Fibroblast of lung (primary cell): ENCODE data around the gene NOL11. TPM values are rescaled to one million over a fixed set of nuclear protein-coding genes. Genes with fewer than 3 reads are reported as not detected.

ENCODE experiments used
- DNase-seq, 2 donors: peaks; one replicate each; pipeline versions ENCODE4 v3.0.0 to v3.0.0-alpha.2; 2010; ENCODE audit warnings: low read depth in 2 of 2
- H2AFZ ChIP-seq: 2 replicates; pipeline ENCODE4 v1.5.1; 2012; ENCODE audit warnings: low read length, control low read depth, inconsistent platforms
- H3K27ac ChIP-seq: 2 replicates; pipeline ENCODE4 v1.5.1; 2011; ENCODE audit warnings: low read length, control low read depth; ENCODE audit not compliant: insufficient read depth
- H3K27me3 ChIP-seq: 2 replicates; pipeline ENCODE4 v1.5.1; 2011; ENCODE audit warnings: mild to moderate bottlenecking, low read length; ENCODE audit not compliant: control insufficient read depth, insufficient read depth
- H3K36me3 ChIP-seq: 2 replicates; pipeline ENCODE4 v1.5.1; 2011; ENCODE audit warnings: low read length; ENCODE audit not compliant: control insufficient read depth, insufficient read depth
- H3K4me1 ChIP-seq: 2 replicates; pipeline ENCODE4 v1.5.1; 2011; ENCODE audit warnings: low read length; ENCODE audit not compliant: control insufficient read depth, insufficient read depth; ENCODE audit errors: extremely low read depth
- H3K4me2 ChIP-seq: 2 replicates; pipeline ENCODE4 v1.5.1; 2011; ENCODE audit warnings: low read length, control low read depth; ENCODE audit not compliant: insufficient read depth; ENCODE audit errors: extremely low read depth
- H3K4me3 ChIP-seq, 4 experiments: fragments of 200-600 bp in 1 of 4; sonication (generic) in 1 of 4; replicated peaks in 1 of 4; 2 replicates each; pipeline ENCODE4 v1.5.1; 2011 to 2016; ENCODE audit warnings: low read length in 4 of 4, low read depth in 3 of 4, mild to moderate bottlenecking in 3 of 4, control low read depth in 2 of 4, inconsistent platforms in 1 of 4, mixed read lengths in 1 of 4; ENCODE audit not compliant: insufficient read depth in 1 of 4; ENCODE audit errors: control extremely low read depth in 1 of 4
- H3K79me2 ChIP-seq: 2 replicates; pipeline ENCODE4 v1.5.1; 2012; ENCODE audit warnings: mild to moderate bottlenecking, low read length, inconsistent platforms; ENCODE audit not compliant: control insufficient read depth, insufficient read depth
- H3K9ac ChIP-seq: 2 replicates; pipeline ENCODE4 v1.5.1; 2011; ENCODE audit warnings: mild to moderate bottlenecking, low read length, control low read depth; ENCODE audit not compliant: insufficient read depth
- H3K9me3 ChIP-seq: 2 replicates; pipeline ENCODE4 v1.5.1; 2012; ENCODE audit warnings: low read depth, low read length; ENCODE audit not compliant: control insufficient read depth, insufficient read depth
- H4K20me1 ChIP-seq: 2 replicates; pipeline ENCODE4 v1.5.1; 2011; ENCODE audit warnings: low read length; ENCODE audit not compliant: control insufficient read depth, insufficient read depth; ENCODE audit errors: extremely low read depth
- EZH2 ChIP-seq: IDR thresholded peaks from 2 replicates; pipeline ENCODE4 v1.5.1; 2012; ENCODE audit warnings: low read length, control low read depth, mild to moderate bottlenecking; ENCODE audit errors: missing control alignments
- polyA plus RNA-seq, 2 donors: library from polyadenylated mRNA; depleted of rRNA in 1 of 2; stranded (reverse) in 1 of 2; unstranded in 1 of 2; fragments of >200 nt; gene quantifications; 2 replicates each; pipeline ENCODE4 v1.2.1, GENCODE V29; 2011 to 2012; ENCODE audit warnings: missing spikeins in 1 of 2
- total RNA-seq: library from RNA; depleted of rRNA; stranded (reverse); fragments of >200 nt; gene quantifications from 2 replicates; pipeline ENCODE4 v1.2.1, GENCODE V29; 2014
- TF ChIP-seq, protein P1 (sequence below), 2 donors: IDR thresholded peaks in 1 of 2; conservative IDR thresholded peaks in 1 of 2; 1 replicate in 1 of 2; 2 replicates in 1 of 2; pipeline ENCODE4 v1.5.1; 2011 to 2012; ENCODE audit warnings: low read length in 2 of 2, control low read depth in 1 of 2, inconsistent platforms in 1 of 2, low read depth in 1 of 2, mild to moderate bottlenecking in 1 of 2

The NOL11 gene
- total and polyA plus RNA-seq, 2 donors (not counting 1 experiment from before 2014, with no cell fraction given), result 21.5 to 35.6 TPM

GRCh38 chr17:67708378-67708777 lies 9.4 kb upstream of the NOL11 start:
- no peak for DNase-seq
- Histone ChIP-seq H3K79me2 (no peaks in the 10 kb centered on the region), H3K36me3 (no peaks in the 10 kb centered on the region), H3K9ac (no peak overlapping the region), H3K9me3 (no peaks in the 10 kb centered on the region), H3K4me1 (no peaks in the 10 kb centered on the region), H3K4me3 (no peak overlapping the region), H2AFZ (no peak overlapping the region), H3K4me2 (no peak overlapping the region), H3K27me3 (no peaks in the 10 kb centered on the region), H3K27ac (no peak overlapping the region), H4K20me1 (no peaks in the 10 kb centered on the region)
- TF ChIP-seq, protein P1, sequence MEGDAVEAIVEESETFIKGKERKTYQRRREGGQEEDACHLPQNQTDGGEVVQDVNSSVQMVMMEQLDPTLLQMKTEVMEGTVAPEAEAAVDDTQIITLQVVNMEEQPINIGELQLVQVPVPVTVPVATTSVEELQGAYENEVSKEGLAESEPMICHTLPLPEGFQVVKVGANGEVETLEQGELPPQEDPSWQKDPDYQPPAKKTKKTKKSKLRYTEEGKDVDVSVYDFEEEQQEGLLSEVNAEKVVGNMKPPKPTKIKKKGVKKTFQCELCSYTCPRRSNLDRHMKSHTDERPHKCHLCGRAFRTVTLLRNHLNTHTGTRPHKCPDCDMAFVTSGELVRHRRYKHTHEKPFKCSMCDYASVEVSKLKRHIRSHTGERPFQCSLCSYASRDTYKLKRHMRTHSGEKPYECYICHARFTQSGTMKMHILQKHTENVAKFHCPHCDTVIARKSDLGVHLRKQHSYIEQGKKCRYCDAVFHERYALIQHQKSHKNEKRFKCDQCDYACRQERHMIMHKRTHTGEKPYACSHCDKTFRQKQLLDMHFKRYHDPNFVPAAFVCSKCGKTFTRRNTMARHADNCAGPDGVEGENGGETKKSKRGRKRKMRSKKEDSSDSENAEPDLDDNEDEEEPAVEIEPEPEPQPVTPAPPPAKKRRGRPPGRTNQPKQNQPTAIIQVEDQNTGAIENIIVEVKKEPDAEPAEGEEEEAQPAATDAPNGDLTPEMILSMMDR (conservative IDR thresholded peaks at IDR 0.05 in 1 of 2, IDR thresholded peaks at IDR 0.05 in 1 of 2; ENCODE audit: low read depth in 1 of 2, low read length in 2 of 2), result no peak
- no peak for TF ChIP-seq EZH2

GRCh38 chr17:67711916-67712315 lies 5.8 kb upstream of the NOL11 start:
- H3K4me2 ChIP-seq, result no peak overlapping the region
- H3K9ac ChIP-seq, result no peak overlapping the region
- no peaks in the 10 kb centered on the region for H3K27me3 ChIP-seq
- H3K79me2 ChIP-seq, result no peaks in the 10 kb centered on the region
- H3K4me1 ChIP-seq, result no peaks in the 10 kb centered on the region
- no peak for DNase-seq
- H3K4me3 ChIP-seq, result no peak overlapping the region
- H2AFZ ChIP-seq, result no peak overlapping the region
- no peaks in the 10 kb centered on the region for H4K20me1 ChIP-seq
- H3K27ac ChIP-seq, result no peak overlapping the region
- H3K9me3 ChIP-seq, result no peaks in the 10 kb centered on the region
- no peak for TF ChIP-seq EZH2
- TF ChIP-seq, protein P1 (conservative IDR thresholded peaks at IDR 0.05 in 1 of 2, IDR thresholded peaks at IDR 0.05 in 1 of 2; ENCODE audit: low read depth in 1 of 2, low read length in 2 of 2), result no peak
- H3K36me3 ChIP-seq, result no peaks in the 10 kb centered on the region

GRCh38 chr17:67712375-67712774 lies 5.4 kb upstream of the NOL11 start:
- Histone ChIP-seq H3K27ac (no peak overlapping the region), H3K27me3 (no peaks in the 10 kb centered on the region), H3K9me3 (no peaks in the 10 kb centered on the region), H3K4me1 (no peaks in the 10 kb centered on the region), H4K20me1 (no peaks in the 10 kb centered on the region), H3K79me2 (no peaks in the 10 kb centered on the region), H3K4me3 (no peak overlapping the region), H2AFZ (no peak overlapping the region), H3K36me3 (no peaks in the 10 kb centered on the region), H3K9ac (no peak overlapping the region), H3K4me2 (no peak overlapping the region)
- DNase-seq, result no peak
- TF ChIP-seq, protein P1 (conservative IDR thresholded peaks at IDR 0.05 in 1 of 2, IDR thresholded peaks at IDR 0.05 in 1 of 2; ENCODE audit: low read depth in 1 of 2, low read length in 2 of 2), result no peak
- no peak for TF ChIP-seq EZH2
